Suprapubic skin (tissue), 4 donors: Measurements from ENCODE around the gene LUC7L.

Experiments
- CTCF ChIP-seq, 2 donors: fragments of 200-600 bp in 1 of 2; fragments of 450-650 bp in 1 of 2; sonication (generic) in 1 of 2; IDR thresholded peaks; one replicate each; pipeline ENCODE4 v1.5.1; 2016 to 2019; ENCODE audit warnings: antibody characterized with exemption in 2 of 2, mild to moderate bottlenecking in 1 of 2, moderate library complexity in 1 of 2
- POLR2A ChIP-seq, 2 donors: fragments of 450-650 bp; IDR thresholded peaks; one replicate each; pipeline ENCODE4 v1.6.1; 2017; ENCODE audit warnings: antibody characterized with exemption in 2 of 2, mild to moderate bottlenecking in 2 of 2, moderate library complexity in 2 of 2
- POLR2AphosphoS5 ChIP-seq, 3 donors: sonication (generic); formaldehyde crosslinking; IDR thresholded peaks; one replicate each; pipeline ENCODE4 v1.6.1; 2017; ENCODE audit warnings: antibody characterized with exemption in 3 of 3

GRCh38 chr16:255183-255582 is 25.9 kb upstream of the LUC7L start:
- TF ChIP-seq POLR2AphosphoS5 (IDR thresholded peaks at IDR 0.05) (no peak), CTCF (IDR thresholded peaks at IDR 0.05) (no peak), POLR2A (IDR thresholded peaks at IDR 0.05) (no peak)
